Spleen (tissue), 11 donors: ENCODE results near the gene NFASC. TPM values are rescaled to one million over a fixed set of nuclear protein-coding genes. Genes with fewer than 3 reads are reported as not detected.

Source experiments
- DNase-seq: peaks from one replicate; pipeline ENCODE4 v3.0.0-alpha.2; 2020
- H3K27ac ChIP-seq, 8 donors: fragments of 200-600 bp; sonication (generic) in 7 of 8; 1 replicate in 4 of 8; 2 replicates in 4 of 8; pipeline versions ENCODE4 v1.5.0 to v1.8.0; 2016 to 2021; ENCODE audit warnings: inconsistent platforms in 4 of 8, mild to moderate bottlenecking in 4 of 8, moderate library complexity in 1 of 8
- H3K27me3 ChIP-seq, 7 donors: fragments of 200-600 bp; sonication (generic) in 6 of 7; replicated peaks in 1 of 7; 1 replicate in 4 of 7; 2 replicates in 3 of 7; pipeline versions ENCODE4 v1.5.0 to v1.8.0; 2016 to 2021; ENCODE audit warnings: inconsistent platforms in 3 of 7, mild to moderate bottlenecking in 1 of 7
- H3K36me3 ChIP-seq, 6 donors: fragments of 200-600 bp; sonication (generic) in 5 of 6; 1 replicate in 4 of 6; 2 replicates in 2 of 6; pipeline versions ENCODE4 v1.5.0 to v1.8.0; 2016 to 2021; ENCODE audit warnings: inconsistent platforms in 2 of 6
- H3K4me1 ChIP-seq, 6 donors: fragments of 200-600 bp; sonication (generic) in 5 of 6; 1 replicate in 3 of 6; 2 replicates in 3 of 6; pipeline versions ENCODE4 v1.5.0 to v1.8.0; 2016 to 2021; ENCODE audit warnings: inconsistent platforms in 3 of 6
- H3K4me3 ChIP-seq, 8 donors: fragments of 200-600 bp; sonication (generic) in 7 of 8; 1 replicate in 4 of 8; 2 replicates in 4 of 8; pipeline versions ENCODE4 v1.5.0 to v1.8.0; 2016 to 2021; ENCODE audit warnings: inconsistent platforms in 4 of 8, mild to moderate bottlenecking in 4 of 8, moderate library complexity in 2 of 8
- H3K9me3 ChIP-seq, 8 donors: fragments of 200-600 bp; sonication (generic) in 7 of 8; 1 replicate in 4 of 8; 2 replicates in 4 of 8; pipeline versions ENCODE4 v1.5.0 to v1.8.0; 2016 to 2021; ENCODE audit warnings: inconsistent platforms in 4 of 8
- POLR2A ChIP-seq, 3 donors: fragments of 450-650 bp; IDR thresholded peaks; one replicate each; pipeline ENCODE4 v1.5.1; 2017; ENCODE audit warnings: antibody characterized with exemption in 3 of 3, mild to moderate bottlenecking in 1 of 3
- POLR2AphosphoS5 ChIP-seq, 3 donors: sonication (generic); formaldehyde crosslinking; IDR thresholded peaks; one replicate each; pipeline ENCODE4 v1.5.1; 2017; ENCODE audit warnings: antibody characterized with exemption in 3 of 3
- WGBS, 5 donors: extraction: QIAGEN DNeasy Blood & Tissue Kit in 3 of 5; methylation state at CpG; one replicate each; pipeline versions ENCODE4 v1.1.5 to v1.1.7; 2013 to 2018; 5-methylcytosine and 5-hydroxymethylcytosine counted together
- intact Hi-C: fragments of 100-400 bp; cut with DNase I; formaldehyde crosslinking; loops from one replicate; pipeline ENCODE4 v1.15.0; 2023; ENCODE audit warnings: low total_unique reads
- polyA plus RNA-seq, 3 donors: library from polyadenylated mRNA; stranded (reverse); fragments of 200-250 nt; gene quantifications; one replicate each; pipeline ENCODE4 v1.2.1, GENCODE V29; 2013
- total RNA-seq, 7 donors: library from RNA; depleted of rRNA in 3 of 7; stranded (reverse); fragments of >200 nt in 3 of 7; fragmentation: NEBNext Ultra II Directional in 4 of 7; extraction: Animal tissue kit (Norgen Biotek cat#: 25700) in 4 of 7; gene quantifications; one replicate each; pipeline versions ENCODE4 v1.1.0 to v1.2.1, GENCODE V29; 2016 to 2021
- TF ChIP-seq, protein P1 (sequence below), 11 experiments: fragments of 200-600 bp in 7 of 11; fragments of 450-650 bp in 4 of 11; sonication (generic) in 4 of 11; IDR thresholded peaks in 8 of 11; conservative IDR thresholded peaks in 3 of 11; 1 replicate in 7 of 11; 2 replicates in 4 of 11; pipeline versions ENCODE4 v1.4.0 to v1.8.0; 2016 to 2021; ENCODE audit warnings: antibody characterized with exemption in 11 of 11, inconsistent platforms in 4 of 11, mild to moderate bottlenecking in 1 of 11
- donor health status: healthy with polysubstance abuse.
- donor health status: DM: no; HTN: no; CAD: no; lungs with moderate emphysema.
- donor health status: DM: no; HTN: no; CAD: no.
- donor health status: Bipolar disorder and iron deficiency.
- donor health status: healthy.
- donor health status: DM: no; HTN: no; CAD: no.
- donor health status: DM: yes; HTN: yes; CAD: no.

Gene NFASC
- total and polyA plus RNA-seq, 10 donors: 2.8 to 60.3 (median 23.1) TPM

DNA sequence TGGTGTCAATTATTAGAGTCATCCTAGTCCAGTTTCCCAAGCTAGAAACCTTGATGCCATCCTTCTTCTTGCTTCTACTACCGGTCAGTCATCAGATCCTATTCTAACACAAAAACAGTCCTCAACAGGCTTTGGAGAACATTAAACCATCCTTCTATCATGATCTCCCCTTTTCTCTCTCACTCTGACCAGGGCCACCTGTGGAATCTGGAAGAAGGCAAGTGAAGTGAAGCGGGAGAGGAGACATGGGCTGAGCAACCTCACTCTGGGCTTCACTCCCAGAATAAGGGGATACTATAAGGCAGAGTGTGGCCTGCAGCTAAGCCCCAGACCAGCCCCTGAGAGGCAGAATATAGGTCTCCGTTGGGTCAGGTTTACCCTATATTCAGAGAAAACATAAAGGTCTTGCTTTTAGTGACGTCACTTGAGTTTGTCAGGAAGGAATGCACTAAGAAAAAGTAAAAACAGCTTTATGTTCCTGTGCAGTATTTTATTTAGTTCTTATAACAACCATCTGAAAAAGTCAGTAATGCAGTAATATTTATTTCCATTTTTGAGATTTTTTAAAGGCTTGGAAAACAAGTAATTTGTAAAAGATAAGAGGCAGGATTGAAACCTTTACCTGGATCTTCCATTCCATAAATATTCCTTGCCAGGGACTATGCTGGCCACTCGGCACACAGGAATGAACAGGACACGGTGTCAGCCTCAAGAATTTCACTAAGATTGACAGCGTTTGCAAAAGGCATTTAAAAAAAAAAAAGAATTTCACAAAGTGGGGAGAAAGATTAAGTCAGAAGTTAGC is 61.3 kb downstream of the NFASC start:
- H3K4me1 ChIP-seq: no peaks in the 10 kb centered on the region
- no peak overlapping the region for H3K4me3 ChIP-seq
- intact Hi-C loops: no loop called here
- no peak for DNase-seq
- TF ChIP-seq, protein P1, sequence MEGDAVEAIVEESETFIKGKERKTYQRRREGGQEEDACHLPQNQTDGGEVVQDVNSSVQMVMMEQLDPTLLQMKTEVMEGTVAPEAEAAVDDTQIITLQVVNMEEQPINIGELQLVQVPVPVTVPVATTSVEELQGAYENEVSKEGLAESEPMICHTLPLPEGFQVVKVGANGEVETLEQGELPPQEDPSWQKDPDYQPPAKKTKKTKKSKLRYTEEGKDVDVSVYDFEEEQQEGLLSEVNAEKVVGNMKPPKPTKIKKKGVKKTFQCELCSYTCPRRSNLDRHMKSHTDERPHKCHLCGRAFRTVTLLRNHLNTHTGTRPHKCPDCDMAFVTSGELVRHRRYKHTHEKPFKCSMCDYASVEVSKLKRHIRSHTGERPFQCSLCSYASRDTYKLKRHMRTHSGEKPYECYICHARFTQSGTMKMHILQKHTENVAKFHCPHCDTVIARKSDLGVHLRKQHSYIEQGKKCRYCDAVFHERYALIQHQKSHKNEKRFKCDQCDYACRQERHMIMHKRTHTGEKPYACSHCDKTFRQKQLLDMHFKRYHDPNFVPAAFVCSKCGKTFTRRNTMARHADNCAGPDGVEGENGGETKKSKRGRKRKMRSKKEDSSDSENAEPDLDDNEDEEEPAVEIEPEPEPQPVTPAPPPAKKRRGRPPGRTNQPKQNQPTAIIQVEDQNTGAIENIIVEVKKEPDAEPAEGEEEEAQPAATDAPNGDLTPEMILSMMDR (IDR thresholded peaks at IDR 0.05 in 8 of 11, conservative IDR thresholded peaks at IDR 0.05 in 3 of 11): no peak
- no peak for TF ChIP-seq POLR2A (IDR thresholded peaks at IDR 0.05)
- no peak for TF ChIP-seq POLR2AphosphoS5 (IDR thresholded peaks at IDR 0.05)
- peaks cover 0 to 44% (median 0%) of the 10 kb centered on the region in 7 donors for H3K27me3 ChIP-seq
- no peak overlapping the region for H3K27ac ChIP-seq
- WGBS, 5 donors: 86 to 91% (median 88%) methylated on average over 7 of the region's 7 CpGs
- H3K36me3 ChIP-seq: no peaks in the 10 kb centered on the region
- no peaks in the 10 kb centered on the region for H3K9me3 ChIP-seq

DNA sequence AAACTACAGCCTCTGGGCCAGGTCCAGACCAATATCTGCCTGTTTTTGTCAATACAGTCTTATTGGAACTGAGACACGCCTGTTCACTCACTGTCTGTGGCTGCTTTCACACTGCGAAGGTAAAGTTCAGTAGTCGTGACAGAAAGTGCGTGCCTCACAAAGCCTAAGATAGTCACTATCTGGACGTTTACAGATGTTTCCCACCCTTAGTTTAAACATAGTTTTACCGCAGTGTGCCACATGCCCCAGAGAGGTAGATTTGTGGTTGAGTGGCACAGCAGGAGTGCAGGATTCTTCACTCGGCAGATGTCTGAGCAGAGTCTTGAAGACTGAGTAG is 61.9 kb downstream of the NFASC start:
- TF ChIP-seq POLR2AphosphoS5 (IDR thresholded peaks at IDR 0.05) (no peak), POLR2A (IDR thresholded peaks at IDR 0.05) (no peak)
- TF ChIP-seq, protein P1 (IDR thresholded peaks at IDR 0.05 in 8 of 11, conservative IDR thresholded peaks at IDR 0.05 in 3 of 11): no peak
- DNase-seq: no peak
- H3K27me3 ChIP-seq: peaks cover 0 to 39% (median 0%) of the 10 kb centered on the region in 7 donors
- no peaks in the 10 kb centered on the region for H3K4me1 ChIP-seq
- no peak overlapping the region for H3K4me3 ChIP-seq
- intact Hi-C loops: no loop called here
- no peaks in the 10 kb centered on the region for H3K9me3 ChIP-seq
- H3K27ac ChIP-seq: no peak overlapping the region
- 78 to 86% (median 82%) methylated on average over 7 of the region's 7 CpGs for WGBS, 5 donors
- no peaks in the 10 kb centered on the region for H3K36me3 ChIP-seq

DNA sequence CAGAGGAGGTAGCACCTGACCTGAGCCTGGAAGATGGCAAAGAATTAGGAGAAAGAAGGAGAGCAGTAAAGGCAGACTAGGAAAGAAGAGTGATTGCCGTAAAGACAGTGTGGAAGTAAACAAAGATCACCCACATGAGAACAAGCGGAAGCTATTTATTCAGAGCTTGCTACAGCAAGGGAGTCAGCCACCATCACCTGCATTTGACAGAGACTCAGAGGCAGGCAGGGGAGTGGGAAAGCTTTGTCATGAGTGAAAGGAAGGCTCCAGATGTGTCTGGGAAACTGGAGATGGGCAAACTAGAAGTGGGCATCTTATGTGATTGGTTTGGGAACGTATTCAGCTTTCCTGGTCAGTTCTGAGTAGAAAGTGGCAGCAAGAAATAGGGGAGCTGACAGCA is 64.5 kb downstream of the NFASC start:
- Histone ChIP-seq H3K36me3 (no peaks in the 10 kb centered on the region), H3K4me1 (no peaks in the 10 kb centered on the region), H3K27me3 (peaks cover 0 to 19% (median 0%) of the 10 kb centered on the region in 7 donors), H3K27ac (no peak overlapping the region), H3K9me3 (no peaks in the 10 kb centered on the region), H3K4me3 (no peak overlapping the region)
- TF ChIP-seq, protein P1 (IDR thresholded peaks at IDR 0.05 in 8 of 11, conservative IDR thresholded peaks at IDR 0.05 in 3 of 11): no peak
- TF ChIP-seq POLR2AphosphoS5 (IDR thresholded peaks at IDR 0.05) (no peak), POLR2A (IDR thresholded peaks at IDR 0.05) (no peak)
- DNase-seq: no peak
- intact Hi-C loops: no loop called here
- WGBS, 5 donors: 67 to 81% (median 73%) methylated on average over 3 of the region's 3 CpGs

DNA sequence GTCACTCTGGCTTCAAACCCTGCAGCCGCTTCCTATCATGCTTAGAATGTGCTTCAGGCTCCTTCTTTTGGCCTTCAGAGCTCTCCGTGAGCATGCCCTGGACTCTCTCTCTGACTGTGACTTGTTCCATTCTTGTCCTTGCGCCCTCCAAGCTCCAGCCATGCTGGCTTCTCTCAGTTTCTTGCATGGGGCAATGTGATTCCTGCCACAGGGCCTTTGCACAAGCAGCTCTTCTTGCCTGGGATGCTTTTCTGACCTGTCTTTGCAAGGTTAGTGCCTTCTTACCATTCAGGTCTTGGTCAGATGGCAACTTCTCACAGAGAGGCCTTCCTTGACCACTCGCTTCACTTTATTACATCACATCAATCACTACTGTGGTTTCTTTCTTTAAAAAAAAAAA is 66.1 kb downstream of the NFASC start:
- Histone ChIP-seq H3K4me1 (peaks cover 0 to 5% (median 0%) of the 10 kb centered on the region in 6 donors), H3K27me3 (peaks cover 0 to 24% (median 0%) of the 10 kb centered on the region in 7 donors), H3K9me3 (no peaks in the 10 kb centered on the region), H3K27ac (no peak overlapping the region), H3K36me3 (no peaks in the 10 kb centered on the region), H3K4me3 (no peak overlapping the region)
- 48 to 84% (median 66%) methylated on average over 4 of the region's 4 CpGs for WGBS, 5 donors
- no peak for DNase-seq
- TF ChIP-seq POLR2AphosphoS5 (IDR thresholded peaks at IDR 0.05) (no peak), POLR2A (IDR thresholded peaks at IDR 0.05) (no peak)
- TF ChIP-seq, protein P1 (IDR thresholded peaks at IDR 0.05 in 8 of 11, conservative IDR thresholded peaks at IDR 0.05 in 3 of 11): no peak
- intact Hi-C loops: no loop called here
